Astrocyte (in vitro differentiated cells and primary cell): ENCODE measurements around the gene KDM4F. TPM values are rescaled to one million over a fixed set of nuclear protein-coding genes. Genes with fewer than 3 reads are reported as not detected.
A peak's percentile ranks its signal among the peaks of the same experiment; 100 is the strongest.

Source experiments
- DNase-seq: peaks from one replicate; pipeline ENCODE4 v3.0.0-alpha.2; 2010; ENCODE audit warnings: low read depth
- FAIRE-seq: peaks from 2 replicates; lab custom pipeline; 2011; peaks lifted over from hg19 to GRCh38; lab: Jason Lieb, UNC
- H2AFZ ChIP-seq: 2 replicates; pipeline ENCODE4 v1.6.0; 2012; ENCODE audit warnings: low read depth, low read length, inconsistent platforms
- H3K27ac ChIP-seq: 2 replicates; pipeline ENCODE4 v1.5.1; 2011; ENCODE audit warnings: low read depth, low read length, inconsistent platforms
- H3K27me3 ChIP-seq: 2 replicates; pipeline ENCODE4 v1.6.0; 2011; ENCODE audit warnings: low read length, inconsistent platforms; ENCODE audit not compliant: insufficient read depth
- H3K36me3 ChIP-seq: 2 replicates; pipeline ENCODE4 v1.5.1; 2011; ENCODE audit warnings: low read length, inconsistent platforms; ENCODE audit not compliant: insufficient read depth
- H3K4me1 ChIP-seq: 2 replicates; pipeline ENCODE4 v1.5.1; 2011; ENCODE audit warnings: low read length, inconsistent platforms; ENCODE audit not compliant: insufficient read depth
- H3K4me2 ChIP-seq: 2 replicates; pipeline ENCODE4 v1.6.0; 2012; ENCODE audit warnings: low read length, inconsistent platforms
- H3K4me3 ChIP-seq: 2 replicates; pipeline ENCODE4 v1.5.1; 2011; ENCODE audit warnings: low read depth, mild to moderate bottlenecking, low read length, inconsistent platforms; ENCODE audit not compliant: insufficient read depth
- H3K79me2 ChIP-seq: 2 replicates; pipeline ENCODE4 v1.6.0; 2012; ENCODE audit warnings: mild to moderate bottlenecking, low read length, inconsistent platforms; ENCODE audit not compliant: insufficient read depth
- H3K9ac ChIP-seq: 2 replicates; pipeline ENCODE4 v1.6.0; 2012; ENCODE audit warnings: mild to moderate bottlenecking, low read length, inconsistent platforms
- H3K9me3 ChIP-seq: 2 replicates; pipeline ENCODE4 v1.5.1; 2012; ENCODE audit warnings: low read depth, mild to moderate bottlenecking, low read length, inconsistent platforms; ENCODE audit not compliant: insufficient read depth
- H4K20me1 ChIP-seq: 2 replicates; pipeline ENCODE4 v1.6.0; 2012; ENCODE audit warnings: low read length, inconsistent platforms; ENCODE audit not compliant: insufficient read depth
- H3K27ac Mint-ChIP-seq: one replicate; pipeline ENCODE4 v1.8.0; 2021; ENCODE audit warnings: mild to moderate bottlenecking, mixed read lengths; ENCODE audit not compliant: unreplicated experiment
- H3K27me3 Mint-ChIP-seq: one replicate; pipeline ENCODE4 v1.8.0; 2021; ENCODE audit warnings: low read depth, mixed read lengths; ENCODE audit not compliant: unreplicated experiment
- H3K36me3 Mint-ChIP-seq: one replicate; pipeline ENCODE4 v1.8.0; 2021; ENCODE audit warnings: low read depth, mixed read lengths; ENCODE audit not compliant: unreplicated experiment
- H3K4me1 Mint-ChIP-seq: one replicate; pipeline ENCODE4 v1.8.0; 2021; ENCODE audit warnings: low read depth, mixed read lengths; ENCODE audit not compliant: unreplicated experiment
- H3K4me3 Mint-ChIP-seq: one replicate; pipeline ENCODE4 v1.8.0; 2021; ENCODE audit warnings: mild to moderate bottlenecking, moderate library complexity, mixed read lengths; ENCODE audit not compliant: unreplicated experiment
- H3K9me3 Mint-ChIP-seq: one replicate; pipeline ENCODE4 v1.8.0; 2021; ENCODE audit warnings: mild to moderate bottlenecking, mixed read lengths; ENCODE audit not compliant: unreplicated experiment
- CTCF ChIP-seq: IDR thresholded peaks from 2 replicates; pipeline ENCODE4 v1.5.1; 2011; ENCODE audit warnings: low read depth, mild to moderate bottlenecking, inconsistent platforms, low read length, moderate library complexity; ENCODE audit not compliant: insufficient read depth
- EZH2 ChIP-seq: IDR thresholded peaks from 2 replicates; pipeline ENCODE4 v1.6.1; 2012; ENCODE audit warnings: mild to moderate bottlenecking, low read length, inconsistent platforms; ENCODE audit not compliant: insufficient read depth
- total RNA-seq: library from RNA; stranded (reverse); gene quantifications from 2 replicates; pipeline ENCODE4 v1.2.1, GENCODE V29; 2021

The KDM4F gene
- total RNA-seq, 1 donor from 2014 or later: not detected

GRCh38 chr11:95070471-95070870 is 21.2 kb downstream of the KDM4F start:
- peaks cover 3% of the 10 kb centered on the region for H3K36me3 Mint-ChIP-seq
- H3K4me3 ChIP-seq: no peak overlapping the region
- peaks cover 33% of the 10 kb centered on the region for H3K79me2 ChIP-seq
- H3K27ac Mint-ChIP-seq: no peak overlapping the region
- no peak overlapping the region for H3K4me2 ChIP-seq
- TF ChIP-seq CTCF (no peak), EZH2 (no peak)
- peaks cover 12% of the 10 kb centered on the region for H3K4me1 Mint-ChIP-seq
- no peaks in the 10 kb centered on the region for H3K27me3 ChIP-seq
- no peaks in the 10 kb centered on the region for H3K36me3 ChIP-seq
- no peak for FAIRE-seq
- no peak overlapping the region for H3K9ac ChIP-seq
- H3K27ac ChIP-seq: no peak overlapping the region
- peaks cover 17% of the 10 kb centered on the region for H3K4me1 ChIP-seq
- no peaks in the 10 kb centered on the region for H3K9me3 ChIP-seq
- no peak overlapping the region for H2AFZ ChIP-seq
- peaks cover 11% of the 10 kb centered on the region for H4K20me1 ChIP-seq
- no peak for DNase-seq
- no peaks in the 10 kb centered on the region for H3K27me3 Mint-ChIP-seq
- peak overlapping the region; percentile 55 for H3K4me3 Mint-ChIP-seq
- no peaks in the 10 kb centered on the region for H3K9me3 Mint-ChIP-seq

- peaks cover 3% of the 10 kb centered on the region for H3K36me3 Mint-ChIP-seq
- DNase-seq (no peak), FAIRE-seq (no peak)
Observed at GRCh38 chr11:95072948-95073347, 23.7 kb downstream of the KDM4F start.

More at GRCh38 chr11:95072948-95073347, 23.7 kb downstream of the KDM4F start:
- Histone ChIP-seq H4K20me1 (peaks cover 11% of the 10 kb centered on the region), H3K4me3 (no peak overlapping the region), H3K9me3 (no peaks in the 10 kb centered on the region), H3K4me1 (peaks cover 13% of the 10 kb centered on the region), H3K9ac (no peak overlapping the region), H3K27me3 (no peaks in the 10 kb centered on the region), H3K4me2 (no peak overlapping the region), H2AFZ (no peak overlapping the region), H3K27ac (no peak overlapping the region), H3K79me2 (peaks cover 27% of the 10 kb centered on the region), H3K36me3 (no peaks in the 10 kb centered on the region)
- TF ChIP-seq CTCF (no peak), EZH2 (no peak)
- no peaks in the 10 kb centered on the region for H3K9me3 Mint-ChIP-seq
- no peak overlapping the region for H3K27ac Mint-ChIP-seq
- H3K4me3 Mint-ChIP-seq: no peak overlapping the region
- H3K27me3 Mint-ChIP-seq: no peaks in the 10 kb centered on the region
- H3K4me1 Mint-ChIP-seq: peaks cover 20% of the 10 kb centered on the region
